Measurements from ENCODE around the gene COPS9.

The COPS9 gene

GRCh38 chr2:240147382-240147781 is 11.3 kb upstream of the COPS9 start:
- Histone ChIP-seq H3K9ac (ENCODE audit: insufficient read length, low read depth) (no peak overlapping the region), H3K27me3 (ENCODE audit: insufficient read depth, insufficient read length) (peaks cover 3% of the 10 kb centered on the region), H3K36me3 (ENCODE audit: insufficient read depth, insufficient read length, low read length) (no peaks in the 10 kb centered on the region), H3K4me1 (ENCODE audit: insufficient read depth, insufficient read length) (peaks cover 8% of the 10 kb centered on the region), H3K4me3 (ENCODE audit: insufficient read length, low read depth) (no peak overlapping the region), H3K9me3 (ENCODE audit: insufficient read depth, low read length) (no peaks in the 10 kb centered on the region)
- TF ChIP-seq SUZ12 (IDR thresholded peaks at IDR 0.05; ENCODE audit: extremely low read depth, insufficient read depth, insufficient read length) (no peak), YY1 (IDR thresholded peaks at IDR 0.05; ENCODE audit: insufficient read depth, insufficient read length) (no peak), ZNF274 (IDR thresholded peaks at IDR 0.05; ENCODE audit: low read depth, low read length) (no peak)
- DNase-seq (ENCODE audit: low read depth, low spot score), result no peak

- no peak for TF ChIP-seq SUZ12 (IDR thresholded peaks at IDR 0.05; ENCODE audit: extremely low read depth, insufficient read depth, insufficient read length)
- no peak for TF ChIP-seq YY1 (IDR thresholded peaks at IDR 0.05; ENCODE audit: insufficient read depth, insufficient read length)
- TF ChIP-seq ZNF274 (IDR thresholded peaks at IDR 0.05; ENCODE audit: low read depth, low read length), result no peak
- peaks cover 6% of the 10 kb centered on the region for H3K27me3 ChIP-seq (ENCODE audit: insufficient read depth, insufficient read length)
- H3K4me3 ChIP-seq (ENCODE audit: insufficient read length, low read depth), result no peak overlapping the region
Measured at GRCh38 chr2:240146627-240147278, 10.6 kb upstream of the COPS9 start.

GRCh38 chr2:240146141-240146561 is 10.0 kb upstream of the COPS9 start:
- H3K4me3 ChIP-seq (ENCODE audit: insufficient read length, low read depth), result no peak overlapping the region
- no peaks in the 10 kb centered on the region for H3K9me3 ChIP-seq (ENCODE audit: insufficient read depth, low read length)
- peaks cover 8% of the 10 kb centered on the region for H3K4me1 ChIP-seq (ENCODE audit: insufficient read depth, insufficient read length)
- no peak for DNase-seq (ENCODE audit: low read depth, low spot score)
- H3K27me3 ChIP-seq (ENCODE audit: insufficient read depth, insufficient read length), result peaks cover 6% of the 10 kb centered on the region
- H3K9ac ChIP-seq (ENCODE audit: insufficient read length, low read depth), result no peak overlapping the region
- TF ChIP-seq SUZ12 (IDR thresholded peaks at IDR 0.05; ENCODE audit: extremely low read depth, insufficient read depth, insufficient read length) (no peak), ZNF274 (IDR thresholded peaks at IDR 0.05; ENCODE audit: low read depth, low read length) (no peak), YY1 (IDR thresholded peaks at IDR 0.05; ENCODE audit: insufficient read depth, insufficient read length) (no peak)
- H3K36me3 ChIP-seq (ENCODE audit: insufficient read depth, insufficient read length, low read length), result no peaks in the 10 kb centered on the region

More at GRCh38 chr2:240146627-240147278, 10.6 kb upstream of the COPS9 start:
- H3K9ac ChIP-seq (ENCODE audit: insufficient read length, low read depth), result no peak overlapping the region
- peaks cover 8% of the 10 kb centered on the region for H3K4me1 ChIP-seq (ENCODE audit: insufficient read depth, insufficient read length)
- DNase-seq (ENCODE audit: low read depth, low spot score), result no peak
- H3K9me3 ChIP-seq (ENCODE audit: insufficient read depth, low read length), result no peaks in the 10 kb centered on the region
- H3K36me3 ChIP-seq (ENCODE audit: insufficient read depth, insufficient read length, low read length), result no peaks in the 10 kb centered on the region

- no peak for TF ChIP-seq YY1 (IDR thresholded peaks at IDR 0.05; ENCODE audit: insufficient read depth, insufficient read length)
- no peak for TF ChIP-seq ZNF274 (IDR thresholded peaks at IDR 0.05; ENCODE audit: low read depth, low read length)
- no peak for TF ChIP-seq SUZ12 (IDR thresholded peaks at IDR 0.05; ENCODE audit: extremely low read depth, insufficient read depth, insufficient read length)
- H3K4me1 ChIP-seq (ENCODE audit: insufficient read depth, insufficient read length), result peaks cover 12% of the 10 kb centered on the region
- no peaks in the 10 kb centered on the region for H3K9me3 ChIP-seq (ENCODE audit: insufficient read depth, low read length)
- no peak overlapping the region for H3K9ac ChIP-seq (ENCODE audit: insufficient read length, low read depth)
- DNase-seq (ENCODE audit: low read depth, low spot score), result no peak
- H3K27me3 ChIP-seq (ENCODE audit: insufficient read depth, insufficient read length), result peaks cover 6% of the 10 kb centered on the region
- no peaks in the 10 kb centered on the region for H3K36me3 ChIP-seq (ENCODE audit: insufficient read depth, insufficient read length, low read length)
- no peak overlapping the region for H3K4me3 ChIP-seq (ENCODE audit: insufficient read length, low read depth)
Measured at GRCh38 chr2:240145461-240145860, 9.4 kb upstream of the COPS9 start.

GRCh38 chr2:240144649-240145261 is 8.7 kb upstream of the COPS9 start:
- Histone ChIP-seq H3K27me3 (ENCODE audit: insufficient read depth, insufficient read length) (peaks cover 6% of the 10 kb centered on the region), H3K36me3 (ENCODE audit: insufficient read depth, insufficient read length, low read length) (no peaks in the 10 kb centered on the region), H3K9me3 (ENCODE audit: insufficient read depth, low read length) (no peaks in the 10 kb centered on the region), H3K4me3 (ENCODE audit: insufficient read length, low read depth) (no peak overlapping the region), H3K4me1 (ENCODE audit: insufficient read depth, insufficient read length) (peaks cover 12% of the 10 kb centered on the region), H3K9ac (ENCODE audit: insufficient read length, low read depth) (no peak overlapping the region)
- DNase-seq (ENCODE audit: low read depth, low spot score), result no peak
- TF ChIP-seq YY1 (IDR thresholded peaks at IDR 0.05; ENCODE audit: insufficient read depth, insufficient read length) (no peak), SUZ12 (IDR thresholded peaks at IDR 0.05; ENCODE audit: extremely low read depth, insufficient read depth, insufficient read length) (no peak)

- TF ChIP-seq YY1 (IDR thresholded peaks at IDR 0.05; ENCODE audit: insufficient read depth, insufficient read length) (no peak), SUZ12 (IDR thresholded peaks at IDR 0.05; ENCODE audit: extremely low read depth, insufficient read depth, insufficient read length) (no peak), ZNF274 (IDR thresholded peaks at IDR 0.05; ENCODE audit: low read depth, low read length) (no peak)
- peak; percentile 46 for DNase-seq (ENCODE audit: low read depth, low spot score)
- peak overlapping the region; percentile 24 for H3K9ac ChIP-seq (ENCODE audit: insufficient read length, low read depth)
- no peak overlapping the region for H3K4me3 ChIP-seq (ENCODE audit: insufficient read length, low read depth)
- peaks cover 18% of the 10 kb centered on the region for H3K4me1 ChIP-seq (ENCODE audit: insufficient read depth, insufficient read length)
- no peaks in the 10 kb centered on the region for H3K9me3 ChIP-seq (ENCODE audit: insufficient read depth, low read length)
- no peaks in the 10 kb centered on the region for H3K36me3 ChIP-seq (ENCODE audit: insufficient read depth, insufficient read length, low read length)
- peaks cover 6% of the 10 kb centered on the region for H3K27me3 ChIP-seq (ENCODE audit: insufficient read depth, insufficient read length)
Measured at GRCh38 chr2:240143801-240144648, 7.9 kb upstream of the COPS9 start.

- no peak for TF ChIP-seq SUZ12 (IDR thresholded peaks at IDR 0.05; ENCODE audit: extremely low read depth, insufficient read depth, insufficient read length)
- TF ChIP-seq ZNF274 (IDR thresholded peaks at IDR 0.05; ENCODE audit: low read depth, low read length), result no peak
- no peak for TF ChIP-seq YY1 (IDR thresholded peaks at IDR 0.05; ENCODE audit: insufficient read depth, insufficient read length)
- Histone ChIP-seq H3K9me3 (ENCODE audit: insufficient read depth, low read length) (no peaks in the 10 kb centered on the region), H3K27me3 (ENCODE audit: insufficient read depth, insufficient read length) (peaks cover 8% of the 10 kb centered on the region), H3K36me3 (ENCODE audit: insufficient read depth, insufficient read length, low read length) (no peaks in the 10 kb centered on the region), H3K4me3 (ENCODE audit: insufficient read length, low read depth) (no peak overlapping the region), H3K4me1 (ENCODE audit: insufficient read depth, insufficient read length) (peaks cover 19% of the 10 kb centered on the region), H3K9ac (ENCODE audit: insufficient read length, low read depth) (no peak overlapping the region)
- DNase-seq (ENCODE audit: low read depth, low spot score), result no peak
Measured at GRCh38 chr2:240143276-240143675, 7.2 kb upstream of the COPS9 start.

Measured in NT2/D1 (cell line).